ENCODE data around the gene PRKG1.

PRKG1 gene

GRCh38 chr10:51905032-51905431 lies 830.7 kb downstream of the PRKG1 start:
- H3K4me1 ChIP-seq (ENCODE audit: insufficient read depth, low read length, poor library complexity, severe bottlenecking), result no peaks in the 10 kb centered on the region
- no peaks in the 10 kb centered on the region for H3F3A ChIP-seq (ENCODE audit: low read depth)
- H3K9me3 ChIP-seq (ENCODE audit: insufficient read depth, low read depth, low read length), result no peaks in the 10 kb centered on the region
- no peaks in the 10 kb centered on the region for H3K27me3 ChIP-seq (ENCODE audit: insufficient read depth, low read length, poor library complexity, severe bottlenecking)
- no peaks in the 10 kb centered on the region for H3K36me3 ChIP-seq (ENCODE audit: insufficient read depth, low read length)
- H3K9ac ChIP-seq (ENCODE audit: low read depth, low read length, poor library complexity, severe bottlenecking), result no peak overlapping the region
- H3K9me2 ChIP-seq (replicated peaks; ENCODE audit: low read depth, low read length), result no peaks in the 10 kb centered on the region
- no peak overlapping the region for H3K4me3 ChIP-seq (ENCODE audit: low read length, poor library complexity, severe bottlenecking)
- H3K4me2 ChIP-seq (ENCODE audit: low read depth, low read length, poor library complexity, severe bottlenecking), result no peak overlapping the region
- no peaks in the 10 kb centered on the region for H3K79me2 ChIP-seq (ENCODE audit: insufficient read depth, low read length)
- H4K20me1 ChIP-seq (ENCODE audit: insufficient read depth, low read length, poor library complexity, severe bottlenecking), result no peaks in the 10 kb centered on the region
- TF ChIP-seq EZH2phosphoT487 (IDR thresholded peaks at IDR 0.05; ENCODE audit: borderline replicate concordance) (no peak), CTCF (conservative IDR thresholded peaks at IDR 0.05; ENCODE audit: low read length) (no peak)
- H2AFZ ChIP-seq (ENCODE audit: low read length), result no peak overlapping the region

- Histone ChIP-seq H4K20me1 (ENCODE audit: insufficient read depth, low read length, poor library complexity, severe bottlenecking) (no peaks in the 10 kb centered on the region), H3K79me2 (ENCODE audit: insufficient read depth, low read length) (no peaks in the 10 kb centered on the region), H3K4me2 (ENCODE audit: low read depth, low read length, poor library complexity, severe bottlenecking) (no peak overlapping the region), H3K4me1 (ENCODE audit: insufficient read depth, low read length, poor library complexity, severe bottlenecking) (no peaks in the 10 kb centered on the region), H3K4me3 (ENCODE audit: low read length, poor library complexity, severe bottlenecking) (no peak overlapping the region), H3F3A (ENCODE audit: low read depth) (no peaks in the 10 kb centered on the region), H3K36me3 (ENCODE audit: insufficient read depth, low read length) (no peaks in the 10 kb centered on the region), H3K9me3 (ENCODE audit: insufficient read depth, low read depth, low read length) (no peaks in the 10 kb centered on the region), H3K27me3 (ENCODE audit: insufficient read depth, low read length, poor library complexity, severe bottlenecking) (no peaks in the 10 kb centered on the region), H3K9ac (ENCODE audit: low read depth, low read length, poor library complexity, severe bottlenecking) (no peak overlapping the region), H3K9me2 (replicated peaks; ENCODE audit: low read depth, low read length) (no peaks in the 10 kb centered on the region), H2AFZ (ENCODE audit: low read length) (no peak overlapping the region)
- TF ChIP-seq CTCF (conservative IDR thresholded peaks at IDR 0.05; ENCODE audit: low read length), result no peak
- TF ChIP-seq EZH2phosphoT487 (IDR thresholded peaks at IDR 0.05; ENCODE audit: borderline replicate concordance), result no peak
These were observed 833.1 kb downstream of the PRKG1 start for GRCh38 chr10:51907361-51907760.

GRCh38 chr10:51910189-51910588 lies 835.9 kb downstream of the PRKG1 start:
- H3K9me3 ChIP-seq (ENCODE audit: insufficient read depth, low read depth, low read length), result no peaks in the 10 kb centered on the region
- no peak overlapping the region for H3K9ac ChIP-seq (ENCODE audit: low read depth, low read length, poor library complexity, severe bottlenecking)
- H3K9me2 ChIP-seq (replicated peaks; ENCODE audit: low read depth, low read length), result no peaks in the 10 kb centered on the region
- H3K4me2 ChIP-seq (ENCODE audit: low read depth, low read length, poor library complexity, severe bottlenecking), result no peak overlapping the region
- TF ChIP-seq EZH2phosphoT487 (IDR thresholded peaks at IDR 0.05; ENCODE audit: borderline replicate concordance), result no peak
- no peak for TF ChIP-seq CTCF (conservative IDR thresholded peaks at IDR 0.05; ENCODE audit: low read length)
- no peaks in the 10 kb centered on the region for H3K4me1 ChIP-seq (ENCODE audit: insufficient read depth, low read length, poor library complexity, severe bottlenecking)
- H3F3A ChIP-seq (ENCODE audit: low read depth), result no peaks in the 10 kb centered on the region
- no peak overlapping the region for H3K4me3 ChIP-seq (ENCODE audit: low read length, poor library complexity, severe bottlenecking)
- no peaks in the 10 kb centered on the region for H3K36me3 ChIP-seq (ENCODE audit: insufficient read depth, low read length)
- no peaks in the 10 kb centered on the region for H3K27me3 ChIP-seq (ENCODE audit: insufficient read depth, low read length, poor library complexity, severe bottlenecking)
- no peaks in the 10 kb centered on the region for H4K20me1 ChIP-seq (ENCODE audit: insufficient read depth, low read length, poor library complexity, severe bottlenecking)
- H2AFZ ChIP-seq (ENCODE audit: low read length), result no peak overlapping the region
- H3K79me2 ChIP-seq (ENCODE audit: insufficient read depth, low read length), result no peaks in the 10 kb centered on the region

Measured in Loucy (cell line).